Transverse colon (tissue), 4 donors: ENCODE measurements around the gene LPCAT3. TPM values are rescaled to one million over a fixed set of nuclear protein-coding genes. Genes with fewer than 3 reads are reported as not detected.

Experiments used
- DNase-seq: peaks from one replicate; pipeline ENCODE4 v3.0.0-alpha.2; 2019
- H3K27ac ChIP-seq, 4 donors: fragments of 200-600 bp; sonication (generic); 2 replicates each; pipeline ENCODE4 v1.5.1; 2016 to 2018; ENCODE audit warnings: inconsistent platforms in 4 of 4
- H3K27me3 ChIP-seq: fragments of 200-600 bp; sonication (generic); 2 replicates; pipeline ENCODE4 v1.5.1; 2017; ENCODE audit warnings: inconsistent platforms
- H3K36me3 ChIP-seq, 4 donors: fragments of 200-600 bp; sonication (generic); 2 replicates each; pipeline ENCODE4 v1.5.1; 2017 to 2019; ENCODE audit warnings: inconsistent platforms in 4 of 4
- H3K4me1 ChIP-seq, 4 donors: fragments of 200-600 bp; sonication (generic); 2 replicates each; pipeline ENCODE4 v1.5.1; 2017 to 2020; ENCODE audit warnings: inconsistent platforms in 4 of 4
- H3K4me3 ChIP-seq, 4 donors: fragments of 200-600 bp; sonication (generic); 1 replicate in 1 of 4; 2 replicates in 3 of 4; pipeline versions ENCODE4 v1.5.1 to v1.6.1; 2017 to 2019; ENCODE audit warnings: inconsistent platforms in 4 of 4
- H3K9me3 ChIP-seq, 2 donors: fragments of 200-600 bp; sonication (generic); 2 replicates each; pipeline ENCODE4 v1.5.1; 2017 to 2019; ENCODE audit warnings: inconsistent platforms in 2 of 2
- EP300 ChIP-seq: sonication (generic); formaldehyde crosslinking; IDR thresholded peaks from one replicate; pipeline ENCODE4 v1.6.1; 2017; ENCODE audit warnings: antibody characterized with exemption, low read depth
- POLR2A ChIP-seq: fragments of 450-650 bp; IDR thresholded peaks from one replicate; pipeline ENCODE4 v1.6.1; 2016; ENCODE audit warnings: antibody characterized with exemption, mild to moderate bottlenecking, moderate library complexity
- POLR2AphosphoS5 ChIP-seq, 3 donors: sonication (generic); formaldehyde crosslinking; IDR thresholded peaks; one replicate each; pipeline ENCODE4 v1.6.1; 2016; ENCODE audit warnings: antibody characterized with exemption in 3 of 3
- WGBS, 2 donors: methylation state at CpG; one replicate each; pipeline ENCODE4 v1.1.5; 2018; ENCODE audit warnings: low coverage in 1 of 2; 5-methylcytosine and 5-hydroxymethylcytosine counted together
- in situ Hi-C, 4 donors: fragments of 200-750 bp; cut with MboI; loops; one replicate each; pipeline versions ENCODE4 v1.15.0 to v1.15.1; 2017; ENCODE audit warnings: low sequenced_read_pairs in 3 of 4, low pct_ligation_motif_present in 1 of 4, low pct_unique_long_range_greater_than_20kb in 1 of 4
- intact Hi-C: fragments of 100-400 bp; cut with DNase I; formaldehyde crosslinking; loops from one replicate; pipeline ENCODE4 v1.15.1; 2023; ENCODE audit warnings: low total_unique reads
- total RNA-seq, 4 donors: library from RNA; depleted of rRNA; stranded (reverse); fragments of >200 nt; gene quantifications; one replicate each; pipeline ENCODE4 v1.1.0, GENCODE V29; 2016
- TF ChIP-seq, protein P1 (sequence below), 5 experiments: fragments of 200-600 bp in 3 of 5; fragments of 450-650 bp in 2 of 5; sonication (generic) in 3 of 5; IDR thresholded peaks; 1 replicate in 2 of 5; 2 replicates in 3 of 5; pipeline ENCODE4 v1.5.1; 2016 to 2017; ENCODE audit warnings: antibody characterized with exemption in 5 of 5, inconsistent platforms in 3 of 5, mild to moderate bottlenecking in 2 of 5, moderate library complexity in 1 of 5

LPCAT3 gene
- total RNA-seq, 4 donors from 2014 or later = 56.1 to 271 (median 111) TPM

DNA sequence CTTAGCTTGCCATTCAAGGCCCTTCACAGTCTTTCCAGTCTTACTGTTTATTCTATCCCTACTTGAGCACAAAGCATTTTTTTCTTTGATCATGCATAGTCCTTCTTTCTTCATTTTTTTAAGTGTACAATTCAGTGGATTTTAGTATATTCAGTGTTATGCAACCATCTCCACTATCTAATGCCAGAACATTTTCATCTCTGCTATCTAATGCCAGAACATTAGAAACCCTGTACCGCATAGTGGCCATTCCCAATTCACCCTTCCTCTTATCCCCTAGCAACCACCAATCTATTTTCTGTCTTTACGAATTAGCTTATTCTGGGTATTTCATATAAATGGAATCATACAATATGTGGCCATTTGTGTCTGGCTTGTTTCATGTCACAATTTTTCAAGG is 13.4 kb downstream of the LPCAT3 start:
- H3K4me3 ChIP-seq = no peak overlapping the region
- no peaks in the 10 kb centered on the region for H3K27me3 ChIP-seq
- in situ Hi-C loops = no loop called here
- no peak for TF ChIP-seq POLR2AphosphoS5 (IDR thresholded peaks at IDR 0.05)
- TF ChIP-seq POLR2A = no peak
- no peak for TF ChIP-seq EP300
- TF ChIP-seq, protein P1, sequence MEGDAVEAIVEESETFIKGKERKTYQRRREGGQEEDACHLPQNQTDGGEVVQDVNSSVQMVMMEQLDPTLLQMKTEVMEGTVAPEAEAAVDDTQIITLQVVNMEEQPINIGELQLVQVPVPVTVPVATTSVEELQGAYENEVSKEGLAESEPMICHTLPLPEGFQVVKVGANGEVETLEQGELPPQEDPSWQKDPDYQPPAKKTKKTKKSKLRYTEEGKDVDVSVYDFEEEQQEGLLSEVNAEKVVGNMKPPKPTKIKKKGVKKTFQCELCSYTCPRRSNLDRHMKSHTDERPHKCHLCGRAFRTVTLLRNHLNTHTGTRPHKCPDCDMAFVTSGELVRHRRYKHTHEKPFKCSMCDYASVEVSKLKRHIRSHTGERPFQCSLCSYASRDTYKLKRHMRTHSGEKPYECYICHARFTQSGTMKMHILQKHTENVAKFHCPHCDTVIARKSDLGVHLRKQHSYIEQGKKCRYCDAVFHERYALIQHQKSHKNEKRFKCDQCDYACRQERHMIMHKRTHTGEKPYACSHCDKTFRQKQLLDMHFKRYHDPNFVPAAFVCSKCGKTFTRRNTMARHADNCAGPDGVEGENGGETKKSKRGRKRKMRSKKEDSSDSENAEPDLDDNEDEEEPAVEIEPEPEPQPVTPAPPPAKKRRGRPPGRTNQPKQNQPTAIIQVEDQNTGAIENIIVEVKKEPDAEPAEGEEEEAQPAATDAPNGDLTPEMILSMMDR (IDR thresholded peaks at IDR 0.05) = no peak
- WGBS, 2 donors = 94 to 96% methylated on average over 2 of the region's 2 CpGs
- intact Hi-C loops = no loop called here
- no peaks in the 10 kb centered on the region for H3K9me3 ChIP-seq
- H3K27ac ChIP-seq = no peak overlapping the region
- no peaks in the 10 kb centered on the region for H3K36me3 ChIP-seq
- peaks cover 0 to 11% (median 4%) of the 10 kb centered on the region in 4 donors for H3K4me1 ChIP-seq
- no peak for DNase-seq

- no peak for DNase-seq
- no peaks in the 10 kb centered on the region for H3K36me3 ChIP-seq
- peaks cover 0 to 11% (median 4%) of the 10 kb centered on the region in 4 donors for H3K4me1 ChIP-seq
- 73 to 83% methylated on average over 1 to 2 of the region's 2 CpGs for WGBS, 2 donors
- no peaks in the 10 kb centered on the region for H3K9me3 ChIP-seq
- H3K27ac ChIP-seq = no peak overlapping the region
- TF ChIP-seq POLR2AphosphoS5 (IDR thresholded peaks at IDR 0.05) (no peak), POLR2A (no peak), EP300 (no peak)
- TF ChIP-seq, protein P1 (IDR thresholded peaks at IDR 0.05) = no peak
- no peaks in the 10 kb centered on the region for H3K27me3 ChIP-seq
- in situ Hi-C loops = no loop called here
- no peak overlapping the region for H3K4me3 ChIP-seq
- intact Hi-C loops = no loop called here
These were observed 13.9 kb downstream of the LPCAT3 start for GRCh38 chr12:7004287-7004803.

- intact Hi-C loops (no loop called here), in situ Hi-C loops (no loop called here)
These were observed 16.2 kb downstream of the LPCAT3 start for GRCh38 chr12:7001921-7002591.

GRCh38 chr12:6998715-6999451 is 19.4 kb downstream of the LPCAT3 start:
- no peak overlapping the region for H3K27ac ChIP-seq
- H3K36me3 ChIP-seq = no peaks in the 10 kb centered on the region
- no peaks in the 10 kb centered on the region for H3K27me3 ChIP-seq
- H3K4me1 ChIP-seq = no peaks in the 10 kb centered on the region
- intact Hi-C loops = no loop called here
- DNase-seq = no peak
- no peak overlapping the region for H3K4me3 ChIP-seq
- in situ Hi-C loops = no loop called here
- TF ChIP-seq EP300 (no peak), POLR2AphosphoS5 (IDR thresholded peaks at IDR 0.05) (no peak), POLR2A (no peak)
- TF ChIP-seq, protein P1 (IDR thresholded peaks at IDR 0.05) = no peak
- no peaks in the 10 kb centered on the region for H3K9me3 ChIP-seq

More at GRCh38 chr12:7001921-7002591, 16.2 kb downstream of the LPCAT3 start:
- Histone ChIP-seq H3K36me3 (no peaks in the 10 kb centered on the region), H3K9me3 (no peaks in the 10 kb centered on the region), H3K27ac (no peak overlapping the region), H3K27me3 (no peaks in the 10 kb centered on the region), H3K4me3 (no peak overlapping the region), H3K4me1 (peaks cover 0 to 6% (median 4%) of the 10 kb centered on the region in 4 donors)
- DNase-seq = no peak
- WGBS, 2 donors = 75 to 91% methylated on average over 4 to 7 of the region's 7 CpGs
- TF ChIP-seq, protein P1 (IDR thresholded peaks at IDR 0.05) = no peak
- TF ChIP-seq EP300 = no peak
